ENCODE measurements around the gene ZSWIM3. TPM values are rescaled to one million over a fixed set of nuclear protein-coding genes. Genes with fewer than 3 reads are reported as not detected.

Gene ZSWIM3
- total RNA-seq, 1 donor from 2014 or later: 11.9 TPM

- peak; percentile 89 for DNase-seq
Observed at GRCh38 chr20:45833030-45833882, 24.2 kb upstream of the ZSWIM3 start, which contains the start of gene SNX21. Gene SNX21, plus strand, starts transcription at chr20:45833799. Its CDS starts 121 bp downstream, at chr20:45833920.

GRCh38 chr20:45833883-45834796 is 23.3 kb upstream of the ZSWIM3 start:
- peak; percentile 70 for DNase-seq

DNA sequence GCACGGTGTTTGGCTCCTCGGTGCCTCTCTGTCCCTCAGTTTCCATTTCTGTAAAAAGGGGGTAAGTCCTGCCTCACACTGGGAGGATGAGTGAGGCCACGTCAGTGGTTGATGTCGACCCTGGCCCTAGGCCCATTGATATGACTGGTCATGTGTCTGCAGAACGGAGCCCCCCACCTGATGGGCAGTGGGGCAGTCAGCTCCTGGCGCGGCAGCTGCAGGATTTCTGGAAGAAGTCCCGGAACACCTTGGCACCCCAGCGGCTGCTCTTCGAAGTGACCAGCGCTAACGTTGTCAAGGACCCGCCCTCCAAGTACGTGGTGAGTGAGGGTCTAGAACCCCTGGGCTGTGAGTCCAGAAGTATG is 22.6 kb upstream of the ZSWIM3 start:
- DNase-seq: no peak

- no peak for DNase-seq
Observed at GRCh38 chr20:45835329-45835765, 22.1 kb upstream of the ZSWIM3 start.

DNA sequence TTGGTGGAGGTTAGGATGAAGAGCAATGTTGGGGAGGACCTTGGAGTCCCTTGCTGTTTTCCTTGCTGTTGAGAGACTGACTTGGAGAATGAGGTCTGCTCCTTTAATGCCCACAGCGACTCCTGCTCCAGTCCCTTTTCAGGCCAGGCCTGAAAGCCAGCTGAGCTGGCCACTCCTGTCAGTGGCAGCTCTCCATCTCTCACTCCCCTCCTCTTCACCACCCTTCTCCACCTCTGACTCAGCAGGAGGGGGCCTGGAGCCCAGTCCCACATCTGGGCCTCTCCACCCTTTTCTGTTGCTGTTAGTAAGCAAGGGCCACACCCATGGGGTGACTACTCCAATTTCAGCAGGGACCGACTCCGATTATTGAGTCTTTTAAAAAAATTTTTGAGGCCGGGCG is 21.6 kb upstream of the ZSWIM3 start:
- DNase-seq: no peak

DNA sequence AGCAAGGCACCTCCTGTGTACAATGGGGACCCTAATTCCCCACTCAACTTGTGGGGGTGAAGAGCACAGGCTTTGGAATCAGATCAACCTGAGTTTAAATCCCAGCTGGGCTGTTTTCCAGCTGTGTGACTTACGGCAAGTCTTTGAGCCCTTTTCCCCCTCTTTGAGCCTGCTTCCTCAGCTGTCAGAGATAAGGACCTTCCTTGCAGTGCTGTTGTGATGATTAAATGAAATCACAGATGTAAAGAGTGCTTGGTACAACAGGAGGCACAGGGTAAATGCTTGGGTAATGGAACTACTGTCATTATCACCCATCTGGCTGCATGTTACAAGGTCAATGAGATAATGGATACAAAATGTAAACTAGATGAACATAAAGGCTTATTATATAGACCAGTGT is 20.6 kb upstream of the ZSWIM3 start:
- no peak for DNase-seq

DNA sequence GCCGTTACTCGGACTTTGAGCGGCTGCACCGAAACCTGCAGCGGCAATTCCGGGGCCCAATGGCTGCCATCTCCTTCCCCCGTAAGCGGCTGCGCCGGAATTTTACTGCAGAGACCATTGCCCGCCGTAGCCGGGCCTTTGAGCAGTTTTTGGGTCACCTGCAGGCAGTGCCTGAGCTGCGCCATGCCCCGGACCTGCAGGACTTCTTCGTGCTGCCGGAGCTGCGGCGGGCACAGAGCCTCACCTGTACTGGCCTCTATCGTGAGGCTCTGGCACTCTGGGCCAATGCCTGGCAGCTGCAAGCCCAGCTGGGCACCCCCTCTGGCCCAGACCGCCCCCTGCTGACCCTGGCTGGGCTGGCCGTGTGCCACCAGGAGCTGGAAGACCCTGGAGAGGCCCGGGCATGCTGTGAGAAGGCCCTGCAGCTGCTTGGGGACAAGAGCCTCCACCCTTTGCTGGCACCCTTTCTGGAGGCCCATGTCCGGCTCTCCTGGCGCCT is 16.7 kb upstream of the ZSWIM3 start:
- no peak for DNase-seq

GRCh38 chr20:45841407-45842129 is 15.8 kb upstream of the ZSWIM3 start:
- DNase-seq: no peak

DNA sequence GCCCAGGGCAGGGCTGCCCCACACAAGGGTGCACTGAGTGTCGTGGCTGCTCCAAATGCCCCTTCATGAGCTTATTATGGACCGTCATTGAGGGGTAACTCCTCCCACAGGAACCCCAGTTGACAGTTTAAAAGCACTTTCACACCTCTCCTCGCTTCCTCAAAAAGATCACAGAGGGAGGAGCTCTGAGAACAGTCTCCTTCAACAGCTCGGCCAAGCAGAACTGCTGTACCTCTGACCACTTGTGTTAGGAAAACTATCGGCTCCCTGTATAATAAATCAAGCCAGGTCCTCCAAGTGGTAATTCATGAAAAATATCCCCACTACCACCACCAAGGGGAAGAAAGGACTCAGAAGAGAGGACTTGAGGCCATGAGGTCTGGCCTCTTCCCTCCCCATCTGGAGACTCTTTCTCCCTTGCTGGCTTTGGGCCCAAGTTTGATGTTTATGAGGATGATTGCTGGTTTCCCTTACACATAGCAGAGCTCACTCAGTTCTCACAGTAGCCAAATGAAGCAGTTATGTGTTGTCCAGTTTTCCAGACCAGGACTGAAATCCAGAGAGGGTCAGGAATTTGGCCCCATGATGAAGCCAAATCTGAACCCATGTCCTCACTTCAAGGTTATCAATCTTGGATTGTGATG is 15.1 kb upstream of the ZSWIM3 start:
- peak; percentile 28 for DNase-seq

DNA sequence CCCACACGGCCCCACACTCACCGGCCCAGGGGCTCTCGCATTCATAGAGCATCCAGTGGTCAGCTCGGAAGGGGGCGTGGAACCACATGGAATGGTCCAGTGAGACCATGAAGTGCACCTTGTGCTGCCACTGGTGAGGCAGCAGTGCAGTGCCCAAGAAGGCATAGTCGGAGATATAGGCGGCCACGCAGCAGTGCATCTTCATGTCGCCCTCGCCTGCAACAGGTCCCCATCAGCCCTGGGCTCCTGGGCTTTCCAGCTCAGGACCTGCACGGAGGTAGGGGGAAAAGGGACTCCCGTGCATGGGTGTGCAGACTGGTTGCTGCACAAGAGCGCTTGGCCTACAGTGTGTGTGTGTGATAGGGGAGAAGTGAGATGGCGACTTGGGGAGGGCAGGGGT is 13.9 kb upstream of the ZSWIM3 start:
- no peak for DNase-seq

DNA sequence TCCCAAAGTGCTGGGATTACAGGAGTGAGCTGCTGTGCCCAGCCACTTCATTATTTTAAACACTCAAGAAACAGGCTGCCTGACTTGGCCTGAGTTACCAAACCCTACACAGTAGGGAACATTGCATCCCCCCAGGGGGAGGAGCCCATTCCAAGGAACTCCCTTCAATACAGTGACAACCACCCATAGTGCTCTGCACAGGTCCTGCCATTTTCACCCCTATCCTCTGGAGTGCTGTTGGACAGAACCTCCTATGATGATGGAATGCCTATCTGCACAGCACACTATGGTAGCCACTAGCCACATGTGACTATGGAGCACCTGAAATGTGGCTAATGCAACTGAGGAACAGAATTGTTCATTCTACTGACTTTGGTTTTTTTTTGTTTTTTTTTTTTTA is 12.0 kb upstream of the ZSWIM3 start:
- DNase-seq: no peak

GRCh38 chr20:45848421-45848820 is 9.0 kb upstream of the ZSWIM3 start:
- no peak for DNase-seq

DNA sequence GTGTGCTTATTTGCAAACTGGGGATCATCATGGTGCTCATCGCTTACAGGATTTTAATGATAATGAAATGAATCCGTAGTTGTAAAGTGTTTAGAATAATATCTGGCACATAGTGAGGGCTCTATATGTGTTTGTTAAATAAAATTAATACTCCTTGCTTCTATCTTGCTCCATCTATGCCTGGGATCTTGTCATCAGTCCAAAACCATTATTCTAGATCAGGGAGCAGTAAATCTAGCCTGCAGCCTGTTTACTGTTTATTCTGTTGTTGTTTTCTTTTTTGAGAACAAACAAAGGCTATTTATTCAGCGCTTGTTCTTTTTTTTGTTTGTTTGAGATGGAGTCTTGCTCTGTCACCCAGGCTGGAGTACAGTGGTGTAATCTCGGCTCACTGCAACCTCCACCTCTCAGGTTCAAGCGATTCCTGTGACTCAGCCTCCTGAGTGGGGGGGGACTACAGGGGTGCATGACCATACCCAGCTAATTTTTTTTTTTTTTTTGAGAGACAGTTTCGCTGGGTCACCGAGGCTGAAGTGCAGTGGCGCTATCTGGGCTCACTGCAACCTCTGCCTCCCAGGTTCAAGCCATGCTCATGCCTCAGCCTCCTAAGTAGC is 8.3 kb upstream of the ZSWIM3 start:
- DNase-seq: no peak

- DNase-seq: no peak
Observed at GRCh38 chr20:45850238-45850637, 7.2 kb upstream of the ZSWIM3 start.

GRCh38 chr20:45850926-45851325 is 6.5 kb upstream of the ZSWIM3 start:
- no peak for DNase-seq

- DNase-seq: no peak
Observed at GRCh38 chr20:45851501-45851900, 5.9 kb upstream of the ZSWIM3 start.

DNA sequence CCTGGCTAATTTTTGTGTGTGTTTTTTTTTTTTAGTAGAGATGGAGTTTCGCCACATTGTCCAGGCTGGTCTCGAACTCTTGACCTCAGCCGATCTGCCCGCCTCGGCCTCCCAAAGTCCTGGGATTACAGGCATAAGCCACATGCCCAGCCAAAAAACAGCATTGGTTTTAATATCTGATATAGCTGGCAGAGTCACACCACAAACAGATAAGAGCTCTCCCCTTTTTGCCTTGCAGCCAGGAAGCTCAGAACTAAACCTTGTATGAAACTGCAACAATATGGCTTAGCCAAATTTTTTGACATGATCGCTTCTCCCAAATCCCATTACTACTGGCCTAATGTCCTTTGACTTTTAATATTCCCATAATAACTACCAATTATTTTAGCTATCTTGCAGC is 5.1 kb upstream of the ZSWIM3 start:
- DNase-seq: no peak

GRCh38 chr20:45853484-45853883 is 3.9 kb upstream of the ZSWIM3 start:
- no peak for DNase-seq

DNA sequence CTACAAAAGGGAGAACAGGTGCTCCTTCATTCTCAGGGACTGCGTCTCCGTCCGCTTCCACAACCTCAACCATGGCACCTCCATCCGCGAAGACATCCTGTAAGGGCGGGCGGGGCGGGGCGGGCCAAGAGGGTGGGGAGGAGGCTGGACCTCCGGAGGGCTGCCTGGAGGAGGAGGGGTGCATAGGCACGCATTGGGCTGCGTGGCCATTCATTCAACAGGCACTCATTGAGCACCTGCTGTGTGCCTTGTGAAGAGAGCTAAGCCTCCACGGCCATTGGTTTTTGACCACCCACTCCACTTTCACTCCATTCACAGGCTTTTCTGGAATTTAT is 435 bp downstream of the ZSWIM3 start:
- DNase-seq: no peak

DNA sequence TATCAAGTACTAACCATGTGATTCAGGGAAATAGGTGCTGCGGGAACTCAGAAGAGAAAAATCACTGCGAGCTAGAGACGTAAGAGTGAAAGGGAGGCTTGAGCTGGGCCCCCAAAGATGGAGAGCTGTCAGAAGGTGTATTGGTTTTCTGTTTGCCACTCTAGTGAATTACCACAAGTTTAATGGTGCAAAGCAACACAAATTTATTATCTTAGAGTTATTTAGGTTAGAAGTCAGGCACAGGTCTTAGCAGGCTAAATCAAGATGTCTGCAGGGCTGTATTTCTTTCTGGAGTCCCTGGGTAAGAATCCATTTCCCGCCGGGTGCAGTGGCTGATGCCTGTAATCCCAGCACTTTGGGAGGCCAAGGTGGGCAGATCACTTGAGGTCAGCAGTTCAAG is 2.5 kb downstream of the ZSWIM3 start:
- DNase-seq: no peak

DNA sequence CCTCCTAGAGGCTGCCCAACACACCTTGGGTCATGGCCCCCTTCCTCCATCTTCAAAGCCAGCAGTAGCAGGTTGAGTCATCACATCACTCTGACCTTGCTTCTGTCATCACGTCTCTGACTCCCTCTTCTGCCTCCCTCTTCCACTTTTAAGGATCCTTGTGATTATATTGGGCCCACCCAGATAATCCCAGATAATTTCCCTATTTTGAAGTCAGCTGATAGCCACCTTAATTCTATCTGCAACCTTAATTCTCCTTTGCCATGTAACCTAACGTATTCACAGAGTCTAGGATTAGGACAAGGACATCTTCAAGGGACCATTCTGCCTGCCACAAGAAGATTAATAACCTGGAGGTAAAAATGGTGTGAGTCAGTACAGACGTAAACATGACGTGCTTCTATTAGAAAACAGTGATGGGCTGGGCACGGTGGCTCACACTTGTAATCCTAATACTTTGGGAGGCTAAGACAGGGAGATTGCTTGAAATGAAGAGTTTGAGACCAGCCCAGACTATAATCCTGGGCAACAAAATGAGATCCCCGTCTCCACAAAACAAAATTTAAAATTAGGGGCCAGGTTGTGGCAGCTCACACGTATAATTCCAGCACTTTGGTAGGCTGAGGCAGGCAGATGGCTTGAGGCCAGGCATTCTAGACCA is 3.3 kb downstream of the ZSWIM3 start:
- DNase-seq: no peak

Measured in dermis blood vessel endothelial cell (primary cell).